Gastrocnemius medialis (tissue), 4 donors: ENCODE measurements around the gene DUSP15.

Source experiments
- POLR2A ChIP-seq, 2 donors: fragments of 450-650 bp; IDR thresholded peaks; one replicate each; pipeline ENCODE4 v1.6.1; 2017; ENCODE audit warnings: antibody characterized with exemption in 2 of 2, mild to moderate bottlenecking in 2 of 2, moderate library complexity in 2 of 2
- TF ChIP-seq, protein P1 (sequence below), 5 experiments: fragments of 450-650 bp in 3 of 5; fragments of 200-600 bp in 2 of 5; sonication (generic) in 2 of 5; IDR thresholded peaks in 4 of 5; conservative IDR thresholded peaks in 1 of 5; 1 replicate in 4 of 5; 2 replicates in 1 of 5; pipeline ENCODE4 v1.5.1; 2016 to 2019; ENCODE audit warnings: antibody characterized with exemption in 5 of 5, mild to moderate bottlenecking in 3 of 5, moderate library complexity in 3 of 5

DNA sequence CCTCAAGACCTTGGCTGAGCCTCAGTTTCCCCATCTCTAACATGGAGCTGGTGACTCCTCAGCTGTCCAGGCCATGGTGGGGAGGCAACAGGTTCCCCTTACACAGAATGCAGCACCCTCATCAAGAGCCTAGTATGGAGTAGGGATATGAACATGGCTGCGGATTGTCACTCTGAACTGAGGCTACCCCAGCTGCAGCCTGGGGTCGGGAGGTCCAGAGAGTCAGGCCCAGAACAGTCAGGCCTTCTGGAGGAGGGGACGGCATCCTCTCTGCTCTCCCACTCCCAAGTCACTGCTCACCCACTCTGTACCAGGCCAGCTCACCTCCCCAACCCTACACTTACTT is 23.6 kb downstream of the DUSP15 start:
- TF ChIP-seq, protein P1, sequence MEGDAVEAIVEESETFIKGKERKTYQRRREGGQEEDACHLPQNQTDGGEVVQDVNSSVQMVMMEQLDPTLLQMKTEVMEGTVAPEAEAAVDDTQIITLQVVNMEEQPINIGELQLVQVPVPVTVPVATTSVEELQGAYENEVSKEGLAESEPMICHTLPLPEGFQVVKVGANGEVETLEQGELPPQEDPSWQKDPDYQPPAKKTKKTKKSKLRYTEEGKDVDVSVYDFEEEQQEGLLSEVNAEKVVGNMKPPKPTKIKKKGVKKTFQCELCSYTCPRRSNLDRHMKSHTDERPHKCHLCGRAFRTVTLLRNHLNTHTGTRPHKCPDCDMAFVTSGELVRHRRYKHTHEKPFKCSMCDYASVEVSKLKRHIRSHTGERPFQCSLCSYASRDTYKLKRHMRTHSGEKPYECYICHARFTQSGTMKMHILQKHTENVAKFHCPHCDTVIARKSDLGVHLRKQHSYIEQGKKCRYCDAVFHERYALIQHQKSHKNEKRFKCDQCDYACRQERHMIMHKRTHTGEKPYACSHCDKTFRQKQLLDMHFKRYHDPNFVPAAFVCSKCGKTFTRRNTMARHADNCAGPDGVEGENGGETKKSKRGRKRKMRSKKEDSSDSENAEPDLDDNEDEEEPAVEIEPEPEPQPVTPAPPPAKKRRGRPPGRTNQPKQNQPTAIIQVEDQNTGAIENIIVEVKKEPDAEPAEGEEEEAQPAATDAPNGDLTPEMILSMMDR (IDR thresholded peaks at IDR 0.05 in 4 of 5, conservative IDR thresholded peaks at IDR 0.05 in 1 of 5), result peak in 2 of 5 experiments; percentile 7 to 18
- no peak for TF ChIP-seq POLR2A (IDR thresholded peaks at IDR 0.05)
